GM12873 (cell line): ENCODE results near the gene ABLIM3.

Experiments
- TF ChIP-seq, protein P1 (sequence below): IDR thresholded peaks from 2 replicates; pipeline ENCODE4 v1.5.1; 2012; ENCODE audit warnings: low read depth, mild to moderate bottlenecking, moderate library complexity, low read length, control low read depth; ENCODE audit not compliant: insufficient read depth; ENCODE audit errors: missing control alignments

ABLIM3 gene

DNA sequence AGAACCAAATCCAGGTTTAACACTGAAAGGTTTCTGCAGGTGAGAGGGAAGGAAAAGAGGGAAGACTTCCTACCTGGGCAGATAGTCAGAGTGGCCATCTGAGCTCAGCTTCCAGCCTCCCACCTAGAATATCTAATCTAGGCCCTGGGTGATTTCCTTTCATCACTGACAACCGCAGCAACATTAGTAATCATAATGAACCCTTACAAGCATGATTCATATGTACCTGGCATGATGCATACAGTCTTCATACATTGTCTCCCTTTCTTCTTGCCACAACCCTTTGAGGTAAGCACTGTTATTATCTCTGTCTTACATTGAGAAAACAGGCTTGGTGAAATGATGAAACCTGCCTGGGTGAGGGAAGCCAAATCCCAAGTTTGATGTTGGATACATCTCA lies 143.9 kb downstream of the ABLIM3 start:
- TF ChIP-seq, protein P1, sequence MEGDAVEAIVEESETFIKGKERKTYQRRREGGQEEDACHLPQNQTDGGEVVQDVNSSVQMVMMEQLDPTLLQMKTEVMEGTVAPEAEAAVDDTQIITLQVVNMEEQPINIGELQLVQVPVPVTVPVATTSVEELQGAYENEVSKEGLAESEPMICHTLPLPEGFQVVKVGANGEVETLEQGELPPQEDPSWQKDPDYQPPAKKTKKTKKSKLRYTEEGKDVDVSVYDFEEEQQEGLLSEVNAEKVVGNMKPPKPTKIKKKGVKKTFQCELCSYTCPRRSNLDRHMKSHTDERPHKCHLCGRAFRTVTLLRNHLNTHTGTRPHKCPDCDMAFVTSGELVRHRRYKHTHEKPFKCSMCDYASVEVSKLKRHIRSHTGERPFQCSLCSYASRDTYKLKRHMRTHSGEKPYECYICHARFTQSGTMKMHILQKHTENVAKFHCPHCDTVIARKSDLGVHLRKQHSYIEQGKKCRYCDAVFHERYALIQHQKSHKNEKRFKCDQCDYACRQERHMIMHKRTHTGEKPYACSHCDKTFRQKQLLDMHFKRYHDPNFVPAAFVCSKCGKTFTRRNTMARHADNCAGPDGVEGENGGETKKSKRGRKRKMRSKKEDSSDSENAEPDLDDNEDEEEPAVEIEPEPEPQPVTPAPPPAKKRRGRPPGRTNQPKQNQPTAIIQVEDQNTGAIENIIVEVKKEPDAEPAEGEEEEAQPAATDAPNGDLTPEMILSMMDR: no peak

- TF ChIP-seq, protein P1: no peak
These were observed 147.1 kb downstream of the ABLIM3 start for GRCh38 chr5:149288436-149288835.

DNA sequence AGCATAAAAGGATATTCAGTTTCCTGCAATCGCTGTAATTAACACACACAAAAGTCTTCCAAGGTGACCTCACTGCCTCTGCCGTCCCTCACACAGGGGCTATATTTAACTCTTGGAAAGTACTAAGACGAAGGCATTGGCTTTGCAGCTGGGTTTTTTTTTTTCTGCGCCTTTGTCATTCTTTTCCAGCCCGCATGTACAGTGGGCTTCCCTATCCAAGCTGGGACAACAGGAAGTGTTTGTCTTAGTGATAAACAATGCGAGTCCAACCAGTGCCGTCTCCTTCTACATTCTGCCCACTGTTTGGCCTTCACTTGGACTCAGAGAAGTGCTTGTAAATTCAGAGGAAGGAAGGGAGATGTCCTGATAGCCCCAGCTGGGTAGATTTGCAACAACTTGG lies 148.0 kb downstream of the ABLIM3 start:
- TF ChIP-seq, protein P1: no peak

- TF ChIP-seq, protein P1: no peak
These were observed 153.9 kb downstream of the ABLIM3 start for GRCh38 chr5:149294872-149295829.

DNA sequence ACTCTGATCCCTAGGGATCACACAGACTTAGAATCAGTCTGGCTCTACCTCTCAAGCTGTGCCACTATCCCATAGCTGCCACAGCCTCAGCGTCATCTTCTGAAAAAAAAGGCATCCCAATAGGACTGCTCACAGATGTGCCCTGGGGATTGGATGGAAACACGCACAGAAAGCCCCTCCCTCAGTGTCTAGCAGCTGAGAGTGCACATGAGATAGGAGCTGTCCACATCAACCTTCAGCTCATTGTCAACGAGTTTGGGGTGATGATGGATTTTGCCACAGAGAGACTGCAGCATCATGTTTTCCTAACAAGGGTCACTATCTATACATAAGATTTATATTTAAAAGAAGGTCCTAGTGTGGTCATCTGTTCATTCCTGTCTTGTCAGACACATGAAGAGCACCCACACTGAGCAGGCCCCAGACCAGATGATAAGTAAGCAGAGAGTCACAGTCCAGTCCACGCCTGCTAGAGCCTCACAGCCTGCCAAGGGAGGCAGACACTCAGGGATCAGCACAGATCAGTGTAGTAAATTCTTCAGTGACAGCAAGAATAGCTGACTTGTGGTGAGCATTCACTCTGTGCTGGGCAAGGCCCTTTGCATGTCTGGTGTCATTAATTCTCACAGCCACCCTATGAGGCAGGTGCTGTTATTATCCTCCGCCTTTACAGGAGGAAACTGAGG lies 156.2 kb downstream of the ABLIM3 start:
- TF ChIP-seq, protein P1: no peak

- TF ChIP-seq, protein P1: no peak
These were observed 156.9 kb downstream of the ABLIM3 start for GRCh38 chr5:149298163-149298562.

GRCh38 chr5:149298842-149299404 lies 157.6 kb downstream of the ABLIM3 start:
- TF ChIP-seq, protein P1: no peak
